Natural killer cell (primary cell): ENCODE data around the gene ACAD8. TPM values are rescaled to one million over a fixed set of nuclear protein-coding genes. Genes with fewer than 3 reads are reported as not detected.

Experiments
- ATAC-seq, 3 donors: fragments of 150-1000 bp in 2 of 3; fragments of 200-7000 bp in 1 of 3; cut with Tn5 transposase; 1 replicate in 1 of 3; 2 replicates in 2 of 3; pipeline ENCODE4 v1.10.0; 2021; ENCODE audit warnings: mild to moderate bottlenecking in 2 of 3, moderate library complexity in 2 of 3
- DNase-seq, 2 donors: peaks; one replicate each; pipeline versions ENCODE4 v3.0.0 to v3.0.0-alpha.2; 2013 to 2021; ENCODE audit warnings: mixed read lengths in 1 of 2
- H3K27ac ChIP-seq: one replicate; pipeline ENCODE4 v1.5.1; 2013; ENCODE audit warnings: mild to moderate bottlenecking, low read length
- H3K27me3 ChIP-seq: one replicate; pipeline ENCODE4 v1.6.1; 2013; ENCODE audit warnings: low read length; ENCODE audit not compliant: control insufficient read depth, insufficient read depth
- H3K36me3 ChIP-seq: one replicate; pipeline ENCODE4 v1.6.1; 2013; ENCODE audit warnings: low read length; ENCODE audit not compliant: control insufficient read depth, insufficient read depth
- H3K4me1 ChIP-seq: one replicate; pipeline ENCODE4 v1.6.1; 2013; ENCODE audit warnings: low read length; ENCODE audit not compliant: control insufficient read depth, insufficient read depth
- H3K4me3 ChIP-seq: one replicate; pipeline ENCODE4 v1.5.1; 2013; ENCODE audit warnings: low read length
- H3K9me3 ChIP-seq: one replicate; pipeline ENCODE4 v1.6.1; 2013; ENCODE audit warnings: low read length; ENCODE audit not compliant: control insufficient read depth, insufficient read depth
- H3K27ac Mint-ChIP-seq, 2 donors: one replicate each; pipeline ENCODE4 v1.8.0; 2022; ENCODE audit warnings: mild to moderate bottlenecking in 2 of 2, mixed read lengths in 2 of 2, moderate library complexity in 1 of 2
- H3K27me3 Mint-ChIP-seq, 2 donors: one replicate each; pipeline ENCODE4 v1.8.0; 2022; ENCODE audit warnings: low read depth in 2 of 2, mixed read lengths in 2 of 2
- H3K36me3 Mint-ChIP-seq: one replicate; pipeline ENCODE4 v1.8.0; 2022; ENCODE audit warnings: mixed read lengths
- H3K4me1 Mint-ChIP-seq, 2 donors: one replicate each; pipeline ENCODE4 v1.8.0; 2022; ENCODE audit warnings: mixed read lengths in 2 of 2
- H3K4me3 Mint-ChIP-seq: one replicate; pipeline ENCODE4 v1.8.0; 2022; ENCODE audit warnings: mild to moderate bottlenecking, moderate library complexity, mixed read lengths
- H3K9me3 Mint-ChIP-seq, 2 donors: one replicate each; pipeline ENCODE4 v1.8.0; 2022; ENCODE audit warnings: mixed read lengths in 2 of 2
- CTCF ChIP-seq: fragments of 200-600 bp; IDR thresholded peaks from one replicate; pipeline ENCODE4 v1.8.0; 2022; ENCODE audit warnings: antibody characterized with exemption
- WGBS: methylation state at CpG from one replicate; pipeline ENCODE4 v1.1.7; 2013; ENCODE audit warnings: missing lambda C conversion rate; ENCODE audit not compliant: insufficient coverage; 5-methylcytosine and 5-hydroxymethylcytosine counted together
- intact Hi-C: fragments of 100-400 bp; cut with micrococcal nuclease; formaldehyde crosslinking; loops from one replicate; pipeline ENCODE4 v1.14.2; 2022
- total RNA-seq, 4 donors: library from RNA; stranded (reverse); fragments of 120-200 nt in 1 of 4; gene quantifications; one replicate each; pipeline versions ENCODE4 v1.2.3 to v1.2.4, GENCODE V29; 2013 to 2022

The ACAD8 gene
- total RNA-seq, 3 donors from 2014 or later (not counting 1 experiment from before 2014, with no cell fraction given): 24.3 to 42.5 (median 39.3) TPM

- no peak for DNase-seq
- H3K36me3 Mint-ChIP-seq: peaks cover 19% of the 10 kb centered on the region
- H3K4me3 Mint-ChIP-seq: no peak overlapping the region
- peaks cover 9% of the 10 kb centered on the region for H3K27me3 ChIP-seq
- no peaks in the 10 kb centered on the region for H3K4me1 ChIP-seq
- no peaks in the 10 kb centered on the region for H3K36me3 ChIP-seq
- ATAC-seq: no peak
- peaks cover 6% of the 10 kb centered on the region for H3K9me3 ChIP-seq
- no peak overlapping the region for H3K27ac ChIP-seq
- 90% methylated on average over 6 of the region's 9 CpGs for WGBS
- H3K27ac Mint-ChIP-seq: no peak overlapping the region
- H3K9me3 Mint-ChIP-seq: peaks cover 5 to 7% of the 10 kb centered on the region in 2 donors
- H3K27me3 Mint-ChIP-seq: peaks cover 23 to 45% of the 10 kb centered on the region in 2 donors
- intact Hi-C loops: no loop called here
- no peak for TF ChIP-seq CTCF
- no peak overlapping the region for H3K4me3 ChIP-seq
- H3K4me1 Mint-ChIP-seq: no peaks in the 10 kb centered on the region
Measured at GRCh38 chr11:134313821-134314607, 60.6 kb downstream of the ACAD8 start.

Other genes with a start within 250 kb of the ACAD8 start
- 1 to 10 TPM; 2.1 to 3.8 (median 2.4) TPM for gene JAM3, start 184.5 kb upstream of the ACAD8 start, total RNA-seq
- 10 to 100 TPM; 27.6 to 33.6 (median 31.2) TPM for gene NCAPD3, start 29.6 kb upstream of the ACAD8 start, total RNA-seq
- 100 to 1,000 TPM in 2 of 3 donors, 10 to 100 TPM in 1; 83.0 to 113 (median 107) TPM for gene VPS26B, start 28.9 kb upstream of the ACAD8 start, total RNA-seq
- gene THYN1, start 216 bp upstream of the ACAD8 start, total RNA-seq: 10 to 100 TPM; 21.6 to 25.4 (median 24.0) TPM
- under 1 TPM in 1 of 3 donors, not detected in 2; 0.38 TPM for gene GLB1L3, start 22.8 kb downstream of the ACAD8 start, total RNA-seq
- gene GLB1L2, start 78.4 kb downstream of the ACAD8 start, total RNA-seq: 1 to 10 TPM in 1 of 3 donors, under 1 TPM in 2; 0.57 to 3.3 (median 0.61) TPM
- 10 to 100 TPM; 41.3 to 78.4 (median 65.1) TPM for gene B3GAT1, start 158.7 kb downstream of the ACAD8 start, total RNA-seq